GM21528 (cell line): ENCODE results near the gene CBL.
A peak's percentile ranks its signal among the peaks of the same experiment; 100 is the strongest.
"Not testable (repeated sequence)": the region's sequence is repeated elsewhere in the genome, so short reads cannot be mapped to it uniquely, and the experiment has no call there.

ENCODE experiments used
- ATAC-seq: cut with Tn5 transposase; IDR thresholded peaks from one replicate; pipeline ENCODE4 v1.9.1; 2021; ENCODE audit warnings: mild to moderate bottlenecking, moderate library complexity; ENCODE audit not compliant: unreplicated experiment, low FRiP score

CBL gene

GRCh38 chr11:119181677-119182412, 24.3 kb upstream of the CBL start:
- no peak for ATAC-seq

GRCh38 chr11:119184399-119184798, 21.7 kb upstream of the CBL start:
- not testable (repeated sequence) for ATAC-seq

- ATAC-seq, result no peak
Observed at GRCh38 chr11:119185981-119186634, 20.0 kb upstream of the CBL start.

GRCh38 chr11:119187123-119187892, 18.8 kb upstream of the CBL start:
- no peak for ATAC-seq

- ATAC-seq, result no peak
Observed at GRCh38 chr11:119188067-119188466, 18.1 kb upstream of the CBL start.

- ATAC-seq, result no peak
Observed at GRCh38 chr11:119188887-119189286, 17.3 kb upstream of the CBL start.

GRCh38 chr11:119189393-119189792, 16.7 kb upstream of the CBL start:
- no peak for ATAC-seq

- ATAC-seq, result no peak
Observed at GRCh38 chr11:119190531-119190930, 15.6 kb upstream of the CBL start.

GRCh38 chr11:119191265-119191664, 14.9 kb upstream of the CBL start:
- not testable (repeated sequence) for ATAC-seq

GRCh38 chr11:119192111-119192510, 14.0 kb upstream of the CBL start:
- no peak for ATAC-seq

- no peak for ATAC-seq
Observed at GRCh38 chr11:119193001-119193400, 13.1 kb upstream of the CBL start.

- ATAC-seq, result no peak
Observed at GRCh38 chr11:119193626-119194025, 12.5 kb upstream of the CBL start.

- no peak for ATAC-seq
Observed at GRCh38 chr11:119194811-119195440, 11.2 kb upstream of the CBL start.

GRCh38 chr11:119195680-119196079, 10.5 kb upstream of the CBL start:
- ATAC-seq, result no peak

GRCh38 chr11:119196833-119197483, 9.2 kb upstream of the CBL start:
- peak; percentile 63 for ATAC-seq

GRCh38 chr11:119198925-119199324, 7.2 kb upstream of the CBL start:
- no peak for ATAC-seq

GRCh38 chr11:119201236-119201635, 4.9 kb upstream of the CBL start:
- ATAC-seq, result not testable (repeated sequence)

- no peak for ATAC-seq
Observed at GRCh38 chr11:119202554-119202953, 3.6 kb upstream of the CBL start.

GRCh38 chr11:119204066-119204465, 2.1 kb upstream of the CBL start:
- ATAC-seq, result no peak

- ATAC-seq, result no peak
Observed at GRCh38 chr11:119205080-119205479, 1.1 kb upstream of the CBL start.
